ENCODE results near the gene EPHB1.

GRCh38 chr3:134877788-134878187, 82.7 kb downstream of the EPHB1 start:
- TF ChIP-seq CTCF (IDR thresholded peaks at IDR 0.05; ENCODE audit: low read length) (no peak), EZH2 (IDR thresholded peaks at IDR 0.05; ENCODE audit: borderline replicate concordance, low read length) (no peak)
